Thyroid gland (tissue), 4 donors: Measurements from ENCODE around the gene SLC17A7.
A peak's percentile ranks its signal among the peaks of the same experiment; 100 is the strongest.

Source experiments
- CTCF ChIP-seq, 6 experiments: fragments of 200-600 bp in 3 of 6; fragments of 450-650 bp in 3 of 6; sonication (generic) in 3 of 6; IDR thresholded peaks; one replicate each; pipeline ENCODE4 v1.5.1; 2016 to 2019; ENCODE audit warnings: antibody characterized with exemption in 6 of 6, mild to moderate bottlenecking in 2 of 6, inconsistent platforms in 1 of 6, moderate library complexity in 1 of 6
- POLR2A ChIP-seq, 2 donors: fragments of 450-650 bp; IDR thresholded peaks; one replicate each; pipeline ENCODE4 v1.6.1; 2017; ENCODE audit warnings: antibody characterized with exemption in 2 of 2, mild to moderate bottlenecking in 2 of 2, moderate library complexity in 1 of 2

DNA sequence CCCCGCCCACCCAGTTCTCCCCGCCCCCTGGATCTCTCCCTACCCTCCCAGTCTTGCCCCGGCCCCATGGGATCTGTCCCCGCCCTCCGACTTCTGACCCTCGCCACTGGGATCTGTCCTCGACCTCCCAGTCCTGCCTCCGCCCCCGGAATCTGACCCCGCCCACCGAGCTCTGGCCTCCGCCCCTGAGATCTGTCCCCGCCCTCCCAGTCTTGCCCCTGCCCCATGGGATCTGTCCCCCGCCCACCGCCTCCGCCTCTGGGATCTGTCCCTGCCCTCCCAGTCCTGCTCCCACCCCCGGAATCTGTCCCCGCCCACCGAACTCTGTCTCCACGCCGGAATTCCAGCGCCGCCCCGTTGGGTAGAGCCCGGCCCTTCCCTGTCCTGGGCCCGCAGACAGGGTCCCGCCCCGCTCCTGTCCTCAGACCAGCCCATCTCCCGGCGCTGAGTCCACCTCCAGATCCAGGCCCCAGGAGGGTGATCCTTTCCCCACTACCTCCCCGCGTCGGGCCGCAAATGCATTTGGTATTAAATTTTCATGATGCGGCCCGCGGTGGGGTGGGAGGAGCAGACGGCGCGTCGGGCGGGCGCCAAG is 1.5 kb upstream of the SLC17A7 start:
- no peak for TF ChIP-seq CTCF (IDR thresholded peaks at IDR 0.05)
- TF ChIP-seq POLR2A (IDR thresholded peaks at IDR 0.05), result peak in 1 of 2 donors; percentile 35
